GM15510 (cell line): ENCODE results near the gene CBX7.

Source experiments
- POLR2A ChIP-seq: IDR thresholded peaks from 3 replicates; pipeline ENCODE4 v1.6.1; 2011; ENCODE audit warnings: borderline replicate concordance; ENCODE audit not compliant: insufficient read length; ENCODE audit errors: extremely low read depth

CBX7 gene

GRCh38 chr22:39120983-39121382, 31.5 kb downstream of the CBX7 start:
- no peak for TF ChIP-seq POLR2A

GRCh38 chr22:39117585-39118191, 34.8 kb downstream of the CBX7 start:
- no peak for TF ChIP-seq POLR2A

DNA sequence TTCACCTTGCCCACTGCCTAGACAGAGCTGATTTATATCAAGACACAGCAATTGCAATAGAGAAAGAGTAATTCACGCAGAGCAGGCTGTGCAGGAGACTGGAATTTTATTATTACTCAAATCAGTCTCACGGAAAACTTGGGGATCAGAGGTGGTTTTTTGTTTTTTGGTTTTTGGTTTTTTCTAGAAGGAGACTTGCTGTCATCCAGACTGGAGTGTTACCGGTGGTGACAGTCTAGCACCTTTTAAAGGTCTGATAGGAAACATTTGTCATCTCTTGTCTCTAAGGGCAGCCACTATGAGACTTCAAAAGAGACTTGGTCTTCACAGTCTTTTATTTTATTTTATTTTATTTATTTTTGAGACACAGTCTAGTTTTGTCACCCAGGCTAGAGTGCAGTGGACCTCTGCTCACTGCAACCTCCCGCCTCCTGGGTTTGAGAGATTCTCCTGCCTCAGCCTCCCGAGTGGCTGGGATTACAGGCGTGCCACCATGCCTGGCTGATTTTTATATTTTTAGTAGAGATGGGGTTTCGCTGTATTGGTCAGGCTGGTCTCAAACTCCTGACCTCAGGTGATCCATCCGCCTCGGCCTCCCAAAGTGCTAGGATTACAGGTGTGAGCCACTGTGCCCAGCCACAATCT, 36.4 kb downstream of the CBX7 start:
- no peak for TF ChIP-seq POLR2A

- no peak for TF ChIP-seq POLR2A
Observed at GRCh38 chr22:39115570-39115969, 36.9 kb downstream of the CBX7 start.

DNA sequence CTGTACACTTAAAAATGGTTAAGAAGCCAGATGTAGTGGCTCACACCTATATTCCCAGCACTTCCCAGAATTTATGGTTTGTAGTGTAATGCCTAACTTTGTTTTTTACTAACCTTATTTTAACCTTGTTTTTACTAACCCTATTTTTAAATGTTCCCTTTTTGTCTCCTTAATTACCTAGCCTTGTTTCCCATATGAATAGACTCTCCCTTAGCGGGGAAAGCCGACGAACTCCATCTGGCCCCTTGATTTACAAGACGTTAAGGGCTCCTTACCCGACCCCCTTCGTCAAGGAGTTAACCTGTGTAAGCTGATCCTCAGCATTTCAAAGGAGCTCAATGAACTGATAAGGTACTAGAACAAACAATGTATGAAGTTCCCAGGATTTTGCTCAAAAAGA, 38.4 kb downstream of the CBX7 start:
- TF ChIP-seq POLR2A = no peak

- no peak for TF ChIP-seq POLR2A
Observed at GRCh38 chr22:39110631-39111561, 41.6 kb downstream of the CBX7 start.

- TF ChIP-seq POLR2A = no peak
Observed at GRCh38 chr22:39109361-39109760, 43.1 kb downstream of the CBX7 start.

DNA sequence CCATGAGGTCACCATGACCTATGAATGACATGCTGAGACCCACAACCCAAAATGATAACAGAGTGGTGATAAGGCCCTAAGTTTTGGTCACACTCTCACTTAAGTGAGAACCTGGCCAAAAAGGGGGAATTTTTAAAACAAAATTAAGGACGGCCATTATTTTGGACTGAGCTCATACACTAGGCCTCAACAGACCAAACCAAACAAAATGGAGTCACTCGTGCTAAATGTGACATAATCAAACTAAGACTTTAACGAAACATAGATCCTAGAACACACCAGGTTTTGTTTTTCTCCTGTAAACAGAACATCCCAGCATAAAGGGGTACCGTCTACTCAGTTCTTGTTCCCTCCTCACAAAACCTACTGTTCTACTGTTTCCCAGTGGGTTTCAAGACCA, 44.0 kb downstream of the CBX7 start:
- no peak for TF ChIP-seq POLR2A

GRCh38 chr22:39106326-39106725, 46.2 kb downstream of the CBX7 start:
- no peak for TF ChIP-seq POLR2A

GRCh38 chr22:39103431-39103830, 49.0 kb downstream of the CBX7 start:
- no peak for TF ChIP-seq POLR2A

GRCh38 chr22:39101226-39101625, 51.3 kb downstream of the CBX7 start:
- no peak for TF ChIP-seq POLR2A

DNA sequence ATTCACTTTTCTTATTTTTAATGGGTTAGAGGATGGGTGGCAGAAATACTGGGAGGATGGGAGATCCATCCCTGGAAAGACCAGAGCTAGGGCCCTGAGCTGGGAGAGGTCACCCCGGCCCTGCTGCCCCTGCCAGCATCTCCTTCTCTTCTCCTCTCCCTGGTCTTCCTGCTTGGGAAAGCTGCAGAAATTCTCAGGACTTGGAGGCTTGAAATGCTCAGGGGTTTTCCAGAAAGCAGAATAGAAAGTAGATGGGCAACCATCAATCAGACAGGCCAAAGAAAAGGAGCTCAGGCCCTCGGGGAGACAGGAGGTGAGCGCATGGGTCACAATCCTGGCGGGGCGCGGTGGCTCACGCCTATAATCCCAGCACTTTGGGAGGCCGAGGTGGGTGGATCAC, 53.9 kb downstream of the CBX7 start:
- no peak for TF ChIP-seq POLR2A

GRCh38 chr22:39098026-39098425, 54.5 kb downstream of the CBX7 start:
- TF ChIP-seq POLR2A = peak; percentile 39

DNA sequence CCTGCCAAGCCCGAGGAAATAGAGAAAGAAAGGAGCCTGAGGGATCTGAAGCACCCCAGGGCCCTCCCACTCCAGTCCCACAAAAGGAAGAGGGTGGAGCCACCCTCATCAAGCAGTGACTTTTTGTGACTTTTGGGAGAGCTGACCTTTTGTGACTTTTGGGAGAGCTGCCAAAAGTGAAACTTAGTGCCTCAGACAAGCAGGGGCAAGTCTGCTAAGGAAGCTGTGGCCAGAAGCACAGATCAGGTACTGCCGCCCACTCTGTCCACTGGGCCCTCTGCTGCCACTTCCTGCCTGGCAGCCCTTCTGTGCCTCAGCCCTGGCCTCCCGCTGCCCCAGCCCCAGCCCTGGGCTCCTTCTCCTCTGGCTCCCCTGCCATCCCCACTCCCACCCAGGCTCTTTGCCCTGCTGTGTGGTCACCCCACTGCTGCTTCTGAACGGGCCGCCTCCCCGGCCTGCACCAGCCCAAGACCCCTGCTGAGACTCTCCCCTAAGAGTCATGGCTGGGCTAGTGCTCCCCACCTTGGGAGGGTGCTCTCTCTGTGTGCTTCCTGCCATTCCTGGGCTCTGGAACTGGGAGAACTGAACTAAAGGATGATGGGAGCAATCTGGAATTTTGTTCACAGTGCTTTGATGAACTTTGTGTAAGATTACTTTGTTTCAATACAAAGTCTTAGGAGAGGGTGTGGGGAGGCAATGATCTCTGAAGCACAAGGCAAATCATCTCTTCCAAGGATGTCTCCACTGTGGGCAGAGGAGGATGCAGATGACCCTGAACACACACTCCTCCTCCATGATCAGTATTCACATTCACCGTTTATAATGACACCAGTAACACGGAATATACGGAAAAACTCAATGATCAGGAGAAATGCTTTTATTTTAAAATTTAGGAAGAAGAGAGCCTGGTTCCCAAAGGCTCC, 55.1 kb downstream of the CBX7 start, which contains the start of gene APOBEC3H:
APOBEC3H (plus strand) TSS at position 147 of the 923 bp plus-strand sequence. CDS start 3,035 bp downstream, outside the sequence.
- TF ChIP-seq POLR2A = peak; percentile 58
